Germinal center (tissue), 1 donor: ENCODE data around the gene BMERB1.
"Not testable (repeated sequence)": the region's sequence is repeated elsewhere in the genome, so short reads cannot be mapped to it uniquely, and the experiment has no call there.

Source experiments
- DNase-seq: peaks from one replicate; pipeline ENCODE4 v3.0.0; 2012; ENCODE audit warnings: mixed read lengths, low spot score

Gene BMERB1

GRCh38 chr16:15594711-15595320 is 160.4 kb downstream of the BMERB1 start:
- no peak for DNase-seq

- DNase-seq = no peak
Measured at GRCh38 chr16:15597135-15597534, 162.7 kb downstream of the BMERB1 start.

GRCh38 chr16:15597822-15598647 is 163.6 kb downstream of the BMERB1 start:
- no peak for DNase-seq

- no peak for DNase-seq
Measured at GRCh38 chr16:15598648-15599190, 164.3 kb downstream of the BMERB1 start.

- DNase-seq = no peak
Measured at GRCh38 chr16:15599303-15600070, 165.1 kb downstream of the BMERB1 start.

- no peak for DNase-seq
Measured at GRCh38 chr16:15601212-15601879, 167.0 kb downstream of the BMERB1 start.

- DNase-seq = no peak
Measured at GRCh38 chr16:15602285-15603044, 168.1 kb downstream of the BMERB1 start.

GRCh38 chr16:15604460-15605440 is 170.4 kb downstream of the BMERB1 start:
- no peak for DNase-seq

GRCh38 chr16:15605839-15606517 is 171.6 kb downstream of the BMERB1 start:
- no peak for DNase-seq

- DNase-seq = no peak
Measured at GRCh38 chr16:15606518-15607220, 172.3 kb downstream of the BMERB1 start.

GRCh38 chr16:15607221-15607699 is 172.9 kb downstream of the BMERB1 start:
- DNase-seq = not testable (repeated sequence)

GRCh38 chr16:15607700-15608396 is 173.5 kb downstream of the BMERB1 start:
- no peak for DNase-seq

- no peak for DNase-seq
Measured at GRCh38 chr16:15608398-15609285, 174.3 kb downstream of the BMERB1 start.

- DNase-seq = no peak
Measured at GRCh38 chr16:15609286-15609649, 174.9 kb downstream of the BMERB1 start.

GRCh38 chr16:15610369-15610871 is 176.0 kb downstream of the BMERB1 start:
- DNase-seq = no peak

GRCh38 chr16:15611610-15612009 is 177.2 kb downstream of the BMERB1 start:
- no peak for DNase-seq

GRCh38 chr16:15613676-15614075 is 179.3 kb downstream of the BMERB1 start:
- DNase-seq = no peak
